DLD1 (cell line): ENCODE measurements around the gene TMEM33.

Source experiments
- in situ Hi-C: cut with HindIII; loops from 2 replicates; pipeline ENCODE4 v1.10.0; 2017; ENCODE audit warnings: low sequenced_read_pairs

The TMEM33 gene

GRCh38 chr4:41992967-41993857 lies 58.0 kb downstream of the TMEM33 start:
- in situ Hi-C loops, result no loop called here

- in situ Hi-C loops, result no loop called here
These were observed 59.3 kb downstream of the TMEM33 start for GRCh38 chr4:41994461-41994985.

GRCh38 chr4:41998019-41998418 lies 62.8 kb downstream of the TMEM33 start:
- in situ Hi-C loops, result no loop called here

GRCh38 chr4:41999321-41999720 lies 64.1 kb downstream of the TMEM33 start:
- in situ Hi-C loops, result no loop called here

- in situ Hi-C loops, result no loop called here
These were observed 73.0 kb downstream of the TMEM33 start for GRCh38 chr4:42008011-42008786.
